ENCODE measurements around the gene AMACR.

DNA sequence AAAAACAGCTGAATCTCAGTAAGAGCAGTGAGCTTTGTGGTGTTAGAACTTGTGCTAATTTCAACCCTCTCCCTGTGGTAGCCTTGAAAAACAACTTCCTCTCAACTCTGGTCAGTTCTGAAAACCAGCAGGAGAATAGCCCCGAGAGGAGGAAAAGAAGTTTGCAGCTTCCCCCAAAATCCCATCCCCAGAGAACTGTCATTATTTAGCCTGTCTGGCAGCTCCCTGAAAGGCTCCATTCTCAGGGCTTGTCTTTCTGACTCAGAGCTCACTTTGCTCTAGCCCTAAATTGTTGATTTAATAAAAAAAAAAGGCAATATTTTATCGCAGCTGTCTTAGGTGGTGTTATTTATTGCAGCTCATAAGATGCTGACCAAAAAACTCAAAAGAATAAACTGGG, 12.0 kb downstream of the AMACR start:
- TF ChIP-seq, protein P1, sequence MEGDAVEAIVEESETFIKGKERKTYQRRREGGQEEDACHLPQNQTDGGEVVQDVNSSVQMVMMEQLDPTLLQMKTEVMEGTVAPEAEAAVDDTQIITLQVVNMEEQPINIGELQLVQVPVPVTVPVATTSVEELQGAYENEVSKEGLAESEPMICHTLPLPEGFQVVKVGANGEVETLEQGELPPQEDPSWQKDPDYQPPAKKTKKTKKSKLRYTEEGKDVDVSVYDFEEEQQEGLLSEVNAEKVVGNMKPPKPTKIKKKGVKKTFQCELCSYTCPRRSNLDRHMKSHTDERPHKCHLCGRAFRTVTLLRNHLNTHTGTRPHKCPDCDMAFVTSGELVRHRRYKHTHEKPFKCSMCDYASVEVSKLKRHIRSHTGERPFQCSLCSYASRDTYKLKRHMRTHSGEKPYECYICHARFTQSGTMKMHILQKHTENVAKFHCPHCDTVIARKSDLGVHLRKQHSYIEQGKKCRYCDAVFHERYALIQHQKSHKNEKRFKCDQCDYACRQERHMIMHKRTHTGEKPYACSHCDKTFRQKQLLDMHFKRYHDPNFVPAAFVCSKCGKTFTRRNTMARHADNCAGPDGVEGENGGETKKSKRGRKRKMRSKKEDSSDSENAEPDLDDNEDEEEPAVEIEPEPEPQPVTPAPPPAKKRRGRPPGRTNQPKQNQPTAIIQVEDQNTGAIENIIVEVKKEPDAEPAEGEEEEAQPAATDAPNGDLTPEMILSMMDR (conservative IDR thresholded peaks at IDR 0.05): no peak
- TF ChIP-seq ZFX (IDR thresholded peaks at IDR 0.05): no peak
